ENCODE measurements around the gene LIMS1. TPM values are rescaled to one million over a fixed set of nuclear protein-coding genes. Genes with fewer than 3 reads are reported as not detected.
"Not testable (repeated sequence)": the region's sequence is repeated elsewhere in the genome, so short reads cannot be mapped to it uniquely, and the experiment has no call there.

The LIMS1 gene
- total and polyA plus RNA-seq, 2 donors (not counting 3 experiments of a cell fraction or from before 2014, with no cell fraction given), result 153 to 229 TPM

GRCh38 chr2:108690001-108690400 lies 155.7 kb downstream of the LIMS1 start:
- H3K27me3 ChIP-seq (ENCODE audit: control insufficient read depth in 2 of 2, insufficient read depth in 2 of 2, low read length in 2 of 2); H3K4me1 ChIP-seq (ENCODE audit: control insufficient read depth, extremely low read depth, insufficient read depth, low read length); FAIRE-seq; H3K36me3 ChIP-seq (ENCODE audit: control insufficient read depth in 2 of 2, extremely low read depth in 1 of 2, insufficient read depth in 2 of 2, low read length in 2 of 2); H3K79me2 ChIP-seq (ENCODE audit: control insufficient read depth, insufficient read depth, low read length); intact Hi-C loops (cut with micrococcal nuclease); dilution Hi-C loops (cut with MboI; ENCODE audit: extremely low pct_ligation_motif_present, low sequenced_read_pairs); CTCF ChIA-PET; H3K9me1 ChIP-seq (replicated peaks; ENCODE audit: control insufficient read depth, extremely low read depth, insufficient read depth, low read length); H3K4me3 ChIP-seq (replicated peaks in 1 of 3; ENCODE audit: insufficient read depth in 1 of 3, low read depth in 1 of 3, low read length in 3 of 3); H3K27ac ChIP-seq (ENCODE audit: insufficient read depth, low read depth, low read length); BruUV-seq (replicated peaks); H2AFZ ChIP-seq (ENCODE audit: low read depth, low read length); H3K9me3 ChIP-seq (replicated peaks; ENCODE audit: control insufficient read depth, insufficient read depth, low read length); DNase-seq (ENCODE audit: low read depth, low spot score); H3K4me2 ChIP-seq (ENCODE audit: insufficient read depth, low read length); H3K9ac ChIP-seq (replicated peaks; ENCODE audit: extremely low read depth, insufficient read depth, low read length); POLR2A ChIA-PET; H4K20me1 ChIP-seq (replicated peaks; ENCODE audit: control insufficient read depth, extremely low read depth, insufficient read depth, low read length): not testable (repeated sequence)
- TF ChIP-seq CTCF (IDR thresholded peaks at IDR 0.05; ENCODE audit: extremely low read depth in 1 of 2, insufficient read depth in 1 of 2, low read depth in 1 of 2, low read length in 2 of 2), result peak in 1 of 2 donors; percentile 3

- BruUV-seq (replicated peaks), result no TSS peak
- Histone ChIP-seq H3K4me1 (ENCODE audit: control insufficient read depth, extremely low read depth, insufficient read depth, low read length) (peaks cover 4% of the 10 kb centered on the region), H3K9ac (replicated peaks; ENCODE audit: extremely low read depth, insufficient read depth, low read length) (no peak overlapping the region), H3K27ac (ENCODE audit: insufficient read depth, low read depth, low read length) (no peak overlapping the region), H3K9me1 (replicated peaks; ENCODE audit: control insufficient read depth, extremely low read depth, insufficient read depth, low read length) (no peaks in the 10 kb centered on the region), H3K4me3 (replicated peaks in 1 of 3; ENCODE audit: insufficient read depth in 1 of 3, low read depth in 1 of 3, low read length in 3 of 3) (no peak overlapping the region), H2AFZ (ENCODE audit: low read depth, low read length) (no peak overlapping the region), H3K79me2 (ENCODE audit: control insufficient read depth, insufficient read depth, low read length) (no peaks in the 10 kb centered on the region), H3K9me3 (replicated peaks; ENCODE audit: control insufficient read depth, insufficient read depth, low read length) (no peaks in the 10 kb centered on the region), H3K4me2 (ENCODE audit: insufficient read depth, low read length) (no peak overlapping the region), H4K20me1 (replicated peaks; ENCODE audit: control insufficient read depth, extremely low read depth, insufficient read depth, low read length) (no peaks in the 10 kb centered on the region), H3K27me3 (ENCODE audit: control insufficient read depth in 2 of 2, insufficient read depth in 2 of 2, low read length in 2 of 2) (no peaks in the 10 kb centered on the region), H3K36me3 (ENCODE audit: control insufficient read depth in 2 of 2, extremely low read depth in 1 of 2, insufficient read depth in 2 of 2, low read length in 2 of 2) (no peaks in the 10 kb centered on the region)
- CTCF ChIA-PET, result interaction anchor here (0.9 kb wide), 1 partner anchor 55 kb away, joined by 3 read pairs; no protein-coding TSS in a partner anchor
- intact Hi-C loops (cut with micrococcal nuclease), result no loop called here
- POLR2A ChIA-PET, result no interaction called here
- dilution Hi-C loops (cut with MboI; ENCODE audit: extremely low pct_ligation_motif_present, low sequenced_read_pairs), result no loop called here
- FAIRE-seq (no peak), DNase-seq (ENCODE audit: low read depth, low spot score) (no peak)
- TF ChIP-seq CTCF (IDR thresholded peaks at IDR 0.05; ENCODE audit: extremely low read depth in 1 of 2, insufficient read depth in 1 of 2, low read depth in 1 of 2, low read length in 2 of 2) (no peak), POLR2AphosphoS5 (IDR thresholded peaks at IDR 0.05; ENCODE audit: insufficient read depth, low read depth, low read length) (no peak), EZH2 (IDR thresholded peaks at IDR 0.05; ENCODE audit: borderline replicate concordance, low read depth, low read length, severe bottlenecking) (no peak), JUN (IDR thresholded peaks at IDR 0.05; ENCODE audit: borderline replicate concordance, insufficient read depth, insufficient read length, low read depth) (no peak), FOS (IDR thresholded peaks at IDR 0.05; ENCODE audit: borderline replicate concordance, insufficient read depth, low read length) (no peak), GATA2 (IDR thresholded peaks at IDR 0.05; ENCODE audit: insufficient read depth, insufficient read length, low read depth, low read length) (no peak), MAX (IDR thresholded peaks at IDR 0.05; ENCODE audit: insufficient read depth, insufficient read length) (no peak), MYC (IDR thresholded peaks at IDR 0.05; ENCODE audit: low read depth, low read length) (no peak), POLR2A (IDR thresholded peaks at IDR 0.05; ENCODE audit: low read depth, low read length) (no peak)
Measured at GRCh38 chr2:108691447-108691846, 157.2 kb downstream of the LIMS1 start.

Data from endothelial cell of umbilical vein (primary cell).